Activated B cell treated with CpG ODN at 0.5 μM for 24 hours (primary cell): ENCODE data around the gene LPIN2. TPM values are rescaled to one million over a fixed set of nuclear protein-coding genes. Genes with fewer than 3 reads are reported as not detected.

Experiments
- ATAC-seq: fragments of 200-7000 bp; cut with Tn5 transposase; one replicate; pipeline ENCODE4 v1.10.0; 2021; ENCODE audit warnings: low read depth, mild to moderate bottlenecking, moderate library complexity
- CTCF ChIA-PET: fragments of 350-600 bp; sonication (Branson Sonifier 250); formaldehyde crosslinking; loops from one replicate; lab custom pipeline; 2021; ENCODE audit warnings: antibody characterized with exemption; lab: Charles Lee
- POLR2A ChIA-PET: fragments of 350-600 bp; sonication (Branson Sonifier 250); formaldehyde crosslinking; loops from one replicate; lab custom pipeline; 2021; ENCODE audit warnings: antibody characterized with exemption; lab: Charles Lee
- DNase-seq: peaks from one replicate; pipeline ENCODE4 v3.0.0; 2022
- H3K27ac Mint-ChIP-seq: one replicate; pipeline ENCODE4 v1.8.0; 2020; ENCODE audit warnings: mixed read lengths
- H3K27me3 Mint-ChIP-seq: one replicate; pipeline ENCODE4 v1.8.0; 2021; ENCODE audit warnings: mixed read lengths
- H3K36me3 Mint-ChIP-seq: one replicate; pipeline ENCODE4 v1.8.0; 2021; ENCODE audit warnings: low read depth, mixed read lengths
- H3K4me1 Mint-ChIP-seq: one replicate; pipeline ENCODE4 v1.8.0; 2021; ENCODE audit warnings: mixed read lengths
- H3K4me3 Mint-ChIP-seq: one replicate; pipeline ENCODE4 v1.8.0; 2020; ENCODE audit warnings: mild to moderate bottlenecking, mixed read lengths
- H3K9me3 Mint-ChIP-seq: one replicate; pipeline ENCODE4 v1.8.0; 2020; ENCODE audit warnings: mixed read lengths
- CTCF ChIP-seq: fragments of 200-600 bp; IDR thresholded peaks from one replicate; pipeline ENCODE4 v1.8.0; 2022; ENCODE audit warnings: antibody characterized with exemption, mild to moderate bottlenecking
- intact Hi-C: fragments of 100-400 bp; cut with micrococcal nuclease; formaldehyde crosslinking; loops from one replicate; pipeline ENCODE4 v1.15.1; 2024
- total RNA-seq: library from RNA; stranded (reverse); gene quantifications from 2 replicates; pipeline ENCODE4 v1.2.3, GENCODE V29; 2022

LPIN2 gene
- total RNA-seq, 1 donor from 2014 or later: 24.4 TPM

GRCh38 chr18:2985628-2986027 is 27.3 kb downstream of the LPIN2 start:
- H3K36me3 Mint-ChIP-seq: no peaks in the 10 kb centered on the region
- intact Hi-C loops: loop anchor here (1.0 to 5.0 kb wide), 6 partner anchors 15 to 261 kb away; no protein-coding TSS in a partner anchor
- no peak overlapping the region for H3K4me3 Mint-ChIP-seq
- ATAC-seq (peak; percentile 82), DNase-seq (no peak)
- POLR2A ChIA-PET: interaction anchor here (0.7 to 4.3 kb wide), 13 partner anchors 9 to 261 kb away, joined by 3 to 41 read pairs (median 5); partner anchors contain the start of gene MYL12A
- no peak overlapping the region for H3K27ac Mint-ChIP-seq
- H3K27me3 Mint-ChIP-seq: no peaks in the 10 kb centered on the region
- CTCF ChIA-PET: interaction anchor here (0.7 to 7.5 kb wide), 28 partner anchors 9 to 881 kb away, joined by 3 to 162 read pairs (median 6); no protein-coding TSS in a partner anchor
- no peak for TF ChIP-seq CTCF
- H3K4me1 Mint-ChIP-seq: peaks cover 55% of the 10 kb centered on the region
- no peaks in the 10 kb centered on the region for H3K9me3 Mint-ChIP-seq

- no peaks in the 10 kb centered on the region for H3K27me3 Mint-ChIP-seq
- no peaks in the 10 kb centered on the region for H3K36me3 Mint-ChIP-seq
- ATAC-seq (no peak), DNase-seq (no peak)
- no peaks in the 10 kb centered on the region for H3K9me3 Mint-ChIP-seq
- POLR2A ChIA-PET: interaction anchor here (0.7 to 4.3 kb wide), 13 partner anchors 8 to 262 kb away, joined by 3 to 41 read pairs (median 5); partner anchors contain the start of gene MYL12A
- H3K27ac Mint-ChIP-seq: peak overlapping the region; percentile 5
- H3K4me3 Mint-ChIP-seq: no peak overlapping the region
- CTCF ChIA-PET: interaction anchor here (0.7 to 7.5 kb wide), 27 partner anchors 8 to 880 kb away, joined by 3 to 162 read pairs (median 6); no protein-coding TSS in a partner anchor
- peaks cover 58% of the 10 kb centered on the region for H3K4me1 Mint-ChIP-seq
- TF ChIP-seq CTCF: no peak
- intact Hi-C loops: loop anchor here (1.0 to 5.0 kb wide), 7 partner anchors 14 to 262 kb away; partner anchors contain the start of gene EMILIN2
These were observed 28.2 kb downstream of the LPIN2 start for GRCh38 chr18:2984703-2985261.

- DNase-seq: no peak
- ChIA-PET POLR2A (interaction anchor here (2.4 to 4.3 kb wide), 2 partner anchors 27 to 263 kb away, joined by 19 to 41 read pairs; partner anchors contain the start of gene MYL12A), CTCF (interaction anchor here (1.5 to 7.5 kb wide), 3 partner anchors 33 to 263 kb away, joined by 3 to 162 read pairs (median 76); no protein-coding TSS in a partner anchor)
- Mint-ChIP-seq H3K27ac (peak overlapping the region; percentile 16), H3K27me3 (no peaks in the 10 kb centered on the region), H3K4me3 (no peak overlapping the region), H3K9me3 (no peaks in the 10 kb centered on the region), H3K36me3 (no peaks in the 10 kb centered on the region), H3K4me1 (peaks cover 65% of the 10 kb centered on the region)
- intact Hi-C loops: loop anchor here (2.0 to 5.0 kb wide), 3 partner anchors 13 to 145 kb away; partner anchors contain the start of gene EMILIN2
- TF ChIP-seq CTCF: no peak
- no peak for ATAC-seq
These were observed 28.9 kb downstream of the LPIN2 start for GRCh38 chr18:2984091-2984490.

- CTCF ChIA-PET: interaction anchor here (0.8 to 7.5 kb wide), 9 partner anchors 10 to 264 kb away, joined by 3 to 162 read pairs (median 4); no protein-coding TSS in a partner anchor
- TF ChIP-seq CTCF: no peak
- H3K36me3 Mint-ChIP-seq: no peaks in the 10 kb centered on the region
These were observed 29.6 kb downstream of the LPIN2 start for GRCh38 chr18:2983296-2983695.

More at GRCh38 chr18:2983296-2983695, 29.6 kb downstream of the LPIN2 start:
- no peak overlapping the region for H3K4me3 Mint-ChIP-seq
- POLR2A ChIA-PET: interaction anchor here (0.6 to 4.3 kb wide), 8 partner anchors 11 to 264 kb away, joined by 3 to 41 read pairs (median 9); partner anchors contain the start of genes EMILIN2 and MYL12A
- peak overlapping the region; percentile 94 for H3K27ac Mint-ChIP-seq
- H3K9me3 Mint-ChIP-seq: no peaks in the 10 kb centered on the region
- H3K4me1 Mint-ChIP-seq: peaks cover 73% of the 10 kb centered on the region
- intact Hi-C loops: loop anchor here (5.0 kb wide), 1 partner anchor 136 kb away; the partner anchor contains the start of gene EMILIN2
- no peaks in the 10 kb centered on the region for H3K27me3 Mint-ChIP-seq
- DNase-seq: no peak
- ATAC-seq: no peak
